GM19035 (cell line): ENCODE data around the gene RAD18.

Experiments
- ATAC-seq: cut with Tn5 transposase; IDR thresholded peaks from one replicate; pipeline ENCODE4 v1.9.1; 2021; ENCODE audit not compliant: unreplicated experiment

The RAD18 gene

GRCh38 chr3:8903191-8903590 is 60.1 kb downstream of the RAD18 start:
- ATAC-seq: no peak

GRCh38 chr3:8900869-8901268 is 62.4 kb downstream of the RAD18 start:
- no peak for ATAC-seq

DNA sequence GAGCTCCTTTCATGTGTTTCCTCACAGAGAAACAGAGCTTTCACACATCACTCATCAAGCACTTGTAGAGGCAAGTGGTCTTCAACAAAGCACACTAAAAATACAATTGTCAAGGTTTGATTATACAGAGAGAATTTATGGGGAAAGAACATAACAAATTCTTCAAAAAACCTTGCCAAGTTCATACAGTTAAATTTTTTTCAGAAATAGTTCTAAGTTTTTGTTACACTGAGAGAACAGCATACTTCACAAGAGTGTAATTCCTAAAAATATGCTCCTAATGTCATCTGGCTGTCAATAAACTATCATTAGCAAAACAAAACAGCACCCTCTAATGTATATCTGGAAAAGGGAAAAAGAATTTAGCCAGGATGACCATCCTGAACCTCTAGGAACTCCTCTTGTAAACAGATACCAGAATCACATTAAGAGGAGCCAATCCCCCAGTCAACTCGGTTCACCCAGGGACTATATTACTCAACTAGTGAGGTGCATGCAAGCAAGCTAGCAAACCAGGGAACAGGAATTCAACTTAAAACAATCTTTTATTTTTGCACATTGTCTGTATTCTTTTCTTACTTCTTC is 63.3 kb downstream of the RAD18 start:
- ATAC-seq: no peak

GRCh38 chr3:8895829-8896228 is 67.4 kb downstream of the RAD18 start:
- ATAC-seq: no peak

DNA sequence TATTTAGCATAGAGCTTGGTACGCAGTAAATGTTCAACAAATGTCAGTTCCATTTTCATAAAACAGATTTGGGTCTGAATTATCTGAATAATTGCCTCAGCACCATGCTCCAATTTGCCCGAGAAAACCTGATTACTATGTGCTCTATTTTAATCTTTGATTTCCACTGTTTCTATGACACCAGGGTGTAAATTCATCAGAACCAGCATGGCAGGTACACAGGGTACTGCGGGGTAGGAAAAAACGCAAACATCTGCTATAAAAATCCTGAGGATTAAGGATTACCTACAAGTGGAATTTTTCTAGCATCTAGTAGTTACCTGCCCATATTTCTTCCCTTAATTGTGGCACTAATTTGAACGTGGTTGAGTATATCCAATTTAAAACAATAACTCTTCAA is 70.3 kb downstream of the RAD18 start:
- ATAC-seq: no peak

GRCh38 chr3:8891774-8892173 is 71.5 kb downstream of the RAD18 start:
- no peak for ATAC-seq

GRCh38 chr3:8891303-8891702 is 72.0 kb downstream of the RAD18 start:
- no peak for ATAC-seq

DNA sequence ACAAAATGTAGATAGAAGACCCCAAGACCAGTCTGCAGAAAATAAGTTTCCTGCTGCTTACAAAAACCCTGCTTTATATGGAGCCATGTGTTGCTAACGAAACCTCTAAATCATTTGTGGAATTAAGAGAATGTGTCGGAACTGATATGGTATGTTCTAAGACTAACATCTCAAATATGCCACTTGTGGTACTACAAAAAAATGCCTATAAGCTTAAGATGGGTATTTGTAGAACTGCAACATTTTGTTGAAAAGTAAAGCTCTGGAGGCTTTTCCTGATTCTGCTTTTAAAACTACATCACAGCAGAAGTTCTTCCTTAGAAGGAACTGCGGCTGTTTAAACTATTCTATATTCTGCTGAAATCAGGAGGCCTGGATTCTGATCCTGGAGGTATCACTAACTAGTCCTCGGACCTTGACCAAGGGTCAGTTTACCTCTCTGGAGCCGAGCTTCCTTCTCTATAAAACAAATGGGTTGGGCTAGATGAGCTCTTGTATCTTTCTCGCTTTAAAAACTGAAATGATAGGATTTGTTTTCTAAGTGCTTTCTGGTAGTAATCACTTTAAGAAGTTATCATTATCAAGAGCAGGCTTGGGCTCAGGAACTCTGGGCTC is 74.9 kb downstream of the RAD18 start:
- no peak for ATAC-seq

DNA sequence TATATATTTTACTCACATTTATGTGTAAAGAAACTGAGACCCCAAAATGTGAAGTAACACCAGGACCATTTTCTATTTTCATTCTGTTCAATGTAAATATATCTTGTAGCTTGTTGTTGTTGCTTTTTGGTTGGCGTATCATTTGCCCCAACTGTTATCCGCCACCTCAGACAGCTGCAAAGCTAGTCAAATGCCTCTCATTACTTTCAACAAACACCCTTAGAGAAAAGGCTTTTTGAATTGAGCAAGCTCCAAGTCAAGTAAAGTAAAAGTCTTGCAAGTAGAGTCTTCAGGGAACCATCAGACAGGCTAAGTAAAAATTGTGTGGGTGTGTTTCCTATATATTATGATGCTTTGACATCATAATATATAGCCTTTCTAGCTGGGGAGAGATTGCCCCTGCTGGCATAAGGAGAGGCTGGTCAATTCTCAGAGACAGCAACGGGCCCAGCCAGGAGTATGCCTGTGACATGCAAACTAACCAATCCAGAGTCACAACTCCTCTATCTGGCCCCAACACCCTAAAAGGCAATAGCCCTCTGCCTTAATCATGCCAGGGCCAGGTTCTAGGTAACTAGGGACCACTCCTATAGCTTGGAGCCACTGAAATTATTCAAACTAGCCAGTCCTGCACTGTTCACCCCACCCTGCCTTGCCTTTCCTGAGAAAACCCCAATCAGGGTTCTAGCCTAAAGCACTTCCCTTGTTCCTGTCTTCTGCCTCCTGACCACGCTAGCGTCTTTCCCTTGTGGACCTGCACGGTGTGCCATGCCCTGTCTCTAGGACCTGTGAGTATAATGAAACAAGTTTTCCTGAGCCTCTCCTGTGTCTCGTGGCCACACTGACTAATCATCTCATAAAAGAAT is 75.6 kb downstream of the RAD18 start:
- ATAC-seq: no peak

DNA sequence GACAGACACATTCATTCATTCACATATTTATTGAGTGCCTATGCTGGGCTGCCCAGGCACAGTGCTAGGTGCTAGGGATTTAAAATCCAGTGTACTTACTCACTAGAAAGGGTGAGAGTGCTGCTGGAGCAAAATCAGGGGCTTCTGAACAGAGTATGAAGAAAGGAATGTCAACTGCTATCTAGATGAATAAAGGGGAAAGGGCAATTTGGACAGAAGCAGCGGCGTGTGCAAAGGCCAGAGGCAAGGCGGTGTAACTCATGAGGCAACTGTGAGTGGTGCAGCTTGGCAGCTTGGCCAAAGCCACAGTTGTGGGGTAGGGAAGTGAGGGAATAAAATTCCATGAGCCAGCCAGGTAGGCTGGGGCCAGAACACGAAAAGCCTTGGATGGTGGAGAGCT is 76.7 kb downstream of the RAD18 start:
- no peak for ATAC-seq

DNA sequence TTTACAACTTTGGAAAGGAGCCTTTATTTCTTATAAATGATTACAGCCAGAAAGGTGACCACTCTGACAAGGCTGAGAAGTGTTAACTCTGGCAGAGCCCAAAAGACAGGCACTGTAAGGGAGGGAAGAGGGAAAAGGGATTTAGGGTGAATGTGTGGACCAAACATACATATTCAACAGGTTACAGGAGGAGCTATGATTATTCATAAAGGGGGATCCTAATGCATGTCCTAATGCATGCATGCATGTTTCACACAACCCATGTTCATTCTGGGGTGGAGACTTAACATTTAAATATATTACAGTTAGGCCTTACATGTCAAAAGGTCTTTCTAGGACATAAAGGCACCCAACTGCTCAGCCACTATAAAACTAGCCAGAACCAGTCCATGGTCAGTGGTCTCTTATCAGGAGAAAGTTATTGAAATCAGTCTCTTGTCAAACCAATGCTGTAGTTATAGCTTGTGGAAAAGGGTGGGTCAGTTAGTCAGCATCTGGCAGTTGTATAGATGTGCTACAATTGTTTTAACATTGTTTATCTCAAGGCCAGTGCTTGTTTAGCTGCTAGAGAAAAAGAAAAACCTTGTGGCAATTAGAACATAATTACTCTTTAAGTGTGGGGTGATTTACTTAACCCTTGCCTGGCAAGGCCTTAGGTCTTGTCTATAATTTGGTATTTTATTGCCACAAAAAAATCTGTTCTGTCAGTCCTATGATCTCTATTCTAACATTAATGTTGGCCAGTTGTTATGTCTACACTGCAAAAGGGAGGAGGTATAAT is 77.5 kb downstream of the RAD18 start:
- ATAC-seq: no peak

- no peak for ATAC-seq
These were observed 78.5 kb downstream of the RAD18 start for GRCh38 chr3:8884630-8885290.

DNA sequence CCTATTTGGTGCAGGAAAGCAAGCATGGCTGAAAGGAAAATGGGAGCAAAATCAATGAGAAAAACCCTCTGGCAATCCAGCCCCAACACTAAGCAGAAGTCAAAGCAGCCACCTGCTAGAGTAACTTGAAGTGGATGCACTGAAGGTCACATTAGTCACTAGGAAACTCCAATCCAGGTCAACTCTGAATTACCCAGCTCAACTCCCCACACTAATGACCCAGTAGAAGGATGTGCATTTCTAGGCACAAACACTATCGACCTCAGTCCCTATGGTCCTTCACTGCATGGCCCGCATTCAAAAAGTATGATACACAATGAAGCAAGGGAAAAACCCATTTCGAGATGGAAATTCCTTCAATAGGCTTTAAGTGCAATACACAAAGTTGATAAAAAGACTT is 80.6 kb downstream of the RAD18 start:
- ATAC-seq: no peak

- no peak for ATAC-seq
These were observed 81.1 kb downstream of the RAD18 start for GRCh38 chr3:8882171-8882593.

GRCh38 chr3:8879347-8879944 is 83.8 kb downstream of the RAD18 start:
- no peak for ATAC-seq

GRCh38 chr3:8875836-8876235 is 87.4 kb downstream of the RAD18 start:
- ATAC-seq: no peak

GRCh38 chr3:8873740-8874139 is 89.5 kb downstream of the RAD18 start:
- no peak for ATAC-seq

- ATAC-seq: no peak
These were observed 91.0 kb downstream of the RAD18 start for GRCh38 chr3:8872261-8872660.

DNA sequence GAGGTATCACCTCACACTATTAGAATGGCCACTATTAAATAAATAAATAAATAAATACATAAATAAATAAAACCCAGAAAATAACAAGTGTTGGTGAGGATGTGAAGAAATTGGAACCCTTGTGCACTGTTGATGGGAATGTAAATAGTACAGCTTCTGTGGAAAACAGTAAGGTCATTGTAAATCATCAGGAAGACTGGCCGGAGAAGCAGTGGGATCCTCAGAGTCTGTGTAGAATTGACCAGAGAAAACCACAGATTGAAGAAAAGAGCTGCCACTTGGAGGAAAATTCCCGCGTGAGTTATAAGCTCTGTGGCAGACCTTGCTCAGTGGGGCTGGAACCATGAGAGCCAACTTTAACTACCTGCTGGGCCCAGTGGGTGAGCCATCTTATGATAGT is 92.0 kb downstream of the RAD18 start:
- ATAC-seq: no peak

- ATAC-seq: no peak
These were observed 93.1 kb downstream of the RAD18 start for GRCh38 chr3:8870134-8870533.

DNA sequence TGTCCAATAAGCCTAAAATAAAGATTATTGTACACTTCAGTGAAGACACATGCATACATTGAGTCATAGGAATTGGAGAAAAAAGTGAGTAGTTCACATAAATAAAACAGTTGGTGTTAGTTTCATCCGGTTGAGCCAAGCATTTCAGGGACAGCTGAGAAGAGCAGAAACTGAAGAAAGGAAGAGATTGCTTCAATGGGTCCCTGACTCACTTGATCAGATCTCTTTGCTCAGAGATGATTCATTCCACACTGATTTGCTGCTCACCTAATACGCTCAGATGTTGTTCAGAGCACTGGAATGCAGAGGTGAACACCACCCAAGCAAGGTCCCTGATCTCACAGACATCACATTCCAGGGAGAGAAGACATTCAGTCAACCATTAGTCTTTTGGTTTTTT is 93.7 kb downstream of the RAD18 start:
- ATAC-seq: no peak
